H1 (cell line): Measurements from ENCODE around the gene BARHL2. TPM values are rescaled to one million over a fixed set of nuclear protein-coding genes. Genes with fewer than 3 reads are reported as not detected.

Source experiments
- CTCF ChIA-PET: fragments of 300-600 bp; sonication (Branson Sonifier 250); formaldehyde crosslinking; loops from one replicate; lab custom pipeline; 2021; ENCODE audit not compliant: partially characterized antibody; lab: Charles Lee
- POLR2A ChIA-PET: fragments of 300-600 bp; sonication (Branson Sonifier 250); formaldehyde crosslinking; loops from one replicate; lab custom pipeline; 2021; ENCODE audit warnings: inconsistent platforms; ENCODE audit not compliant: partially characterized antibody; lab: Charles Lee
- DNase-seq, 2 experiments: peaks; one replicate each; pipeline versions ENCODE4 v3.0.0 to v3.0.0-alpha.2; 2010 to 2022; ENCODE audit warnings: low spot score in 2 of 2, low read depth in 1 of 2, mixed read lengths in 1 of 2
- FAIRE-seq: peaks from 2 replicates; lab custom pipeline; 2011; peaks lifted over from hg19 to GRCh38; lab: Jason Lieb, UNC
- H2AFZ ChIP-seq: 2 replicates; pipeline ENCODE4 v1.8.1; 2012; ENCODE audit warnings: low read length, inconsistent platforms
- H2AK5ac ChIP-seq: 2 replicates; pipeline ENCODE4 v1.6.1; 2013; ENCODE audit warnings: low read depth, low read length
- H2BK120ac ChIP-seq: replicated peaks from 2 replicates; pipeline ENCODE3; 2013; ENCODE audit warnings: low read depth, low read length, inconsistent platforms
- H2BK12ac ChIP-seq: 2 replicates; pipeline ENCODE4 v1.6.1; 2013; ENCODE audit warnings: low read depth, low read length
- H2BK15ac ChIP-seq: 2 replicates; pipeline ENCODE4 v1.6.1; 2013; ENCODE audit warnings: low read length
- H2BK20ac ChIP-seq: 2 replicates; pipeline ENCODE4 v1.6.1; 2013; ENCODE audit warnings: low read length
- H2BK5ac ChIP-seq: 2 replicates; pipeline ENCODE4 v1.6.1; 2013; ENCODE audit warnings: low read depth, low read length
- H3K14ac ChIP-seq: 2 replicates; pipeline ENCODE4 v1.6.1; 2013; ENCODE audit warnings: inconsistent platforms; ENCODE audit not compliant: insufficient read length
- H3K18ac ChIP-seq: 2 replicates; pipeline ENCODE4 v1.6.1; 2013; ENCODE audit warnings: low read length; ENCODE audit errors: extremely low read depth
- H3K23ac ChIP-seq: 2 replicates; pipeline ENCODE4 v1.6.1; 2013; ENCODE audit warnings: inconsistent platforms; ENCODE audit not compliant: insufficient read length
- H3K23me2 ChIP-seq: 2 replicates; pipeline ENCODE4 v1.6.1; 2013; ENCODE audit warnings: low read depth, low read length
- H3K27ac ChIP-seq: 2 replicates; pipeline ENCODE4 v1.6.1; 2011; ENCODE audit warnings: low read depth, low read length, inconsistent platforms
- H3K27me3 ChIP-seq, 4 experiments: replicated peaks in 1 of 4; 1 replicate in 1 of 4; 2 replicates in 3 of 4; pipeline versions ENCODE4 v1.6.1 to v1.8.1; 2011 to 2013; ENCODE audit warnings: low read length in 3 of 4, mild to moderate bottlenecking in 3 of 4, inconsistent platforms in 2 of 4, mixed read lengths in 2 of 4, moderate library complexity in 1 of 4; ENCODE audit not compliant: control insufficient read depth in 3 of 4, insufficient read depth in 3 of 4; ENCODE audit errors: extremely low read depth in 1 of 4
- H3K36me3 ChIP-seq, 4 experiments: 2 replicates each; pipeline versions ENCODE4 v1.6.1 to v1.8.1; 2011 to 2013; ENCODE audit warnings: mild to moderate bottlenecking in 4 of 4, low read length in 3 of 4, moderate library complexity in 2 of 4, control low read depth in 1 of 4, inconsistent platforms in 1 of 4; ENCODE audit not compliant: insufficient read depth in 4 of 4, control insufficient read depth in 2 of 4
- H3K4ac ChIP-seq: replicated peaks from 2 replicates; pipeline ENCODE3; 2013; ENCODE audit warnings: low read length, low read depth, mixed read lengths, inconsistent platforms; ENCODE audit not compliant: insufficient read length
- H3K4me1 ChIP-seq, 4 experiments: replicated peaks in 1 of 4; 1 replicate in 1 of 4; 2 replicates in 3 of 4; pipeline versions ENCODE4 v1.6.1 to v1.8.1; 2011 to 2013; ENCODE audit warnings: low read length in 3 of 4, inconsistent platforms in 2 of 4, mixed read lengths in 1 of 4; ENCODE audit not compliant: insufficient read depth in 4 of 4, control insufficient read depth in 3 of 4
- H3K4me2 ChIP-seq, 2 experiments: 2 replicates each; pipeline versions ENCODE4 v1.6.1 to v1.8.1; 2011 to 2013; ENCODE audit warnings: low read depth in 2 of 2, low read length in 2 of 2, control low read depth in 1 of 2, inconsistent platforms in 1 of 2, mild to moderate bottlenecking in 1 of 2; ENCODE audit not compliant: insufficient read depth in 1 of 2
- H3K4me3 ChIP-seq, 4 experiments: fragments of 200-600, 300-600 bp in 1 of 4; sonication (generic), shearing (Covaris generic), sonication (Bioruptor Twin) in 1 of 4; 2 replicates each; pipeline versions ENCODE4 v1.5.1 to v1.8.1; 2011 to 2016; ENCODE audit warnings: low read length in 4 of 4, low read depth in 3 of 4, control low read depth in 2 of 4, inconsistent platforms in 2 of 4, mild to moderate bottlenecking in 2 of 4, mixed read lengths in 1 of 4, moderate library complexity in 1 of 4; ENCODE audit not compliant: insufficient read depth in 2 of 4; ENCODE audit errors: extremely low read depth in 1 of 4
- H3K56ac ChIP-seq: replicated peaks from 2 replicates; pipeline ENCODE3; 2013; ENCODE audit warnings: low read depth, mild to moderate bottlenecking, mixed read lengths, low read length, inconsistent platforms; ENCODE audit not compliant: insufficient read length
- H3K79me1 ChIP-seq: 2 replicates; pipeline ENCODE4 v1.6.1; 2013; ENCODE audit warnings: low read depth, low read length, control low read depth
- H3K79me2 ChIP-seq, 2 experiments: 2 replicates each; pipeline versions ENCODE4 v1.6.1 to v1.8.1; 2012 to 2013; ENCODE audit warnings: low read length in 2 of 2, mild to moderate bottlenecking in 2 of 2, inconsistent platforms in 1 of 2; ENCODE audit not compliant: insufficient read depth in 2 of 2, control insufficient read depth in 1 of 2
- H3K9ac ChIP-seq, 4 experiments: replicated peaks in 1 of 4; 1 replicate in 1 of 4; 2 replicates in 3 of 4; pipeline versions ENCODE4 v1.6.1 to v1.8.1; 2011 to 2013; ENCODE audit warnings: low read depth in 3 of 4, low read length in 3 of 4, control low read depth in 2 of 4, mild to moderate bottlenecking in 2 of 4, moderate library complexity in 2 of 4, inconsistent platforms in 1 of 4; ENCODE audit errors: extremely low read depth in 1 of 4
- H3K9me3 ChIP-seq, 2 experiments: 2 replicates each; pipeline versions ENCODE4 v1.6.1 to v1.8.1; 2012 to 2013; ENCODE audit warnings: mild to moderate bottlenecking in 2 of 2, moderate library complexity in 2 of 2, control low read depth in 1 of 2, inconsistent platforms in 1 of 2, low read depth in 1 of 2, low read length in 1 of 2, mixed read lengths in 1 of 2; ENCODE audit not compliant: insufficient read depth in 2 of 2
- H4K20me1 ChIP-seq, 2 experiments: replicated peaks in 1 of 2; 2 replicates each; pipeline versions ENCODE3 to v1.8.1; 2011 to 2013; ENCODE audit warnings: inconsistent platforms in 2 of 2, low read length in 2 of 2, mild to moderate bottlenecking in 1 of 2; ENCODE audit not compliant: insufficient read depth in 2 of 2, control insufficient read depth in 1 of 2
- H4K5ac ChIP-seq: 2 replicates; pipeline ENCODE4 v1.6.1; 2013; ENCODE audit warnings: low read length, low read depth, mixed read lengths, inconsistent platforms; ENCODE audit not compliant: insufficient read length
- H4K8ac ChIP-seq: 2 replicates; pipeline ENCODE4 v1.8.0; 2013; ENCODE audit warnings: mild to moderate bottlenecking, moderate library complexity, low read length, inconsistent platforms; ENCODE audit not compliant: insufficient read depth; ENCODE audit errors: extremely low read depth
- H4K91ac ChIP-seq: replicated peaks from 2 replicates; pipeline ENCODE3; 2013; ENCODE audit warnings: low read length, mixed read lengths, inconsistent platforms; ENCODE audit not compliant: insufficient read length
- ASH2L ChIP-seq: fragments of 200-600, 300-600 bp; sonication (generic); IDR thresholded peaks from one replicate; pipeline ENCODE4 v1.7.1; 2017; ENCODE audit warnings: low read length
- BRCA1 ChIP-seq: IDR thresholded peaks from 2 replicates; pipeline ENCODE4 v1.6.1; 2012; ENCODE audit warnings: low read depth, low read length, improper control_type of control experiment
- CHD2 ChIP-seq: IDR thresholded peaks from 2 replicates; pipeline ENCODE4 v1.6.1; 2012; ENCODE audit warnings: low read length, improper control_type of control experiment
- FOSL1 ChIP-seq: IDR thresholded peaks from 2 replicates; pipeline ENCODE4 v1.6.1; 2011; ENCODE audit warnings: mild to moderate bottlenecking, low read depth, low read length, moderate library complexity; ENCODE audit not compliant: insufficient read depth
- KDM1A ChIP-seq: fragments of 200-600, 300-600 bp; sonication (generic); IDR thresholded peaks from 2 replicates; pipeline ENCODE4 v1.7.1; 2016; ENCODE audit warnings: mild to moderate bottlenecking, low read length, borderline replicate concordance
- KDM5A ChIP-seq: fragments of 200-600 bp; IDR thresholded peaks from 2 replicates; pipeline ENCODE4 v1.7.1; 2012; ENCODE audit warnings: mild to moderate bottlenecking, low read length, inconsistent platforms, mixed read lengths
- NANOG ChIP-seq: IDR thresholded peaks from 2 replicates; pipeline ENCODE4 v1.6.1; 2011; ENCODE audit warnings: low read length, low read depth, mild to moderate bottlenecking, inconsistent platforms; ENCODE audit not compliant: insufficient read depth, poor library complexity, severe bottlenecking
- RBBP5 ChIP-seq: IDR thresholded peaks from 2 replicates; pipeline ENCODE4 v1.7.1; 2012; ENCODE audit warnings: low read depth, mild to moderate bottlenecking, inconsistent platforms, low read length, moderate library complexity, borderline replicate concordance
- RNF2 ChIP-seq: fragments of 200-900, 300-1000 bp; sonication (generic); IDR thresholded peaks from 2 replicates; pipeline ENCODE4 v1.7.1; 2016; ENCODE audit warnings: borderline replicate concordance, low read depth, mild to moderate bottlenecking, antibody characterized with exemption, low read length; ENCODE audit not compliant: poor library complexity, severe bottlenecking; ENCODE audit errors: missing control alignments
- SUZ12 ChIP-seq: fragments of 200-600 bp; sonication (generic); IDR thresholded peaks from 2 replicates; pipeline ENCODE4 v1.6.1; 2012; ENCODE audit warnings: mild to moderate bottlenecking, inconsistent platforms, low read length, moderate library complexity, mixed read lengths
- TBP ChIP-seq: IDR thresholded peaks from 2 replicates; pipeline ENCODE4 v1.6.1; 2011; ENCODE audit warnings: low read depth, low read length, improper control_type of control experiment
- TCF12 ChIP-seq: IDR thresholded peaks from 2 replicates; pipeline ENCODE4 v1.6.1; 2011; ENCODE audit warnings: low read depth, mild to moderate bottlenecking, low read length
- ZNF274 ChIP-seq: IDR thresholded peaks from 2 replicates; pipeline ENCODE4 v1.7.0; 2012; ENCODE audit warnings: low read length, borderline replicate concordance; ENCODE audit errors: extremely low read depth
- WGBS, 2 experiments: shearing (Covaris generic) in 1 of 2; methylation state at CpG; one replicate each; pipeline versions ENCODE4 v1.1.6 to v1.1.7; 2013 to 2015; ENCODE audit warnings: low lambda C conversion rate in 2 of 2, mixed read lengths in 2 of 2, inconsistent platforms in 1 of 2, low coverage in 1 of 2, missing lambda C conversion rate in 1 of 2; ENCODE audit not compliant: insufficient replicate concordance in 2 of 2, insufficient coverage in 1 of 2, insufficient read length in 1 of 2; ENCODE audit errors: extremely low coverage in 1 of 2, missing lambda C conversion rate in 1 of 2; 5-methylcytosine and 5-hydroxymethylcytosine counted together
- polyA plus RNA-seq, 7 experiments: library from polyadenylated mRNA; depleted of rRNA in 3 of 7; stranded (reverse) in 5 of 7; unstranded in 2 of 7; fragments of >200 nt in 5 of 7; fragments of 200-250 nt in 2 of 7; gene quantifications; 1 replicate in 5 of 7; 2 replicates in 1 of 7; 4 replicates in 1 of 7; pipeline versions ENCODE4 v1.2.1 to v1.2.3, GENCODE V29; 2011 to 2013; ENCODE audit warnings: missing spikeins in 2 of 7, mixed read lengths in 2 of 7
- total RNA-seq: library from RNA; stranded (reverse); fragmentation: NEBNext Ultra II Directional; extraction: Animal tissue kit (Norgen Biotek cat#: 25700); gene quantifications from 2 replicates; pipeline ENCODE4 v1.2.1, GENCODE V29; 2021

BARHL2 gene
- total and polyA plus RNA-seq, 2 of the 8 experiments (the other 6 are each of a cell fraction or from before 2014, with no cell fraction given), result 0.15 TPM; not detected in 1

DNA sequence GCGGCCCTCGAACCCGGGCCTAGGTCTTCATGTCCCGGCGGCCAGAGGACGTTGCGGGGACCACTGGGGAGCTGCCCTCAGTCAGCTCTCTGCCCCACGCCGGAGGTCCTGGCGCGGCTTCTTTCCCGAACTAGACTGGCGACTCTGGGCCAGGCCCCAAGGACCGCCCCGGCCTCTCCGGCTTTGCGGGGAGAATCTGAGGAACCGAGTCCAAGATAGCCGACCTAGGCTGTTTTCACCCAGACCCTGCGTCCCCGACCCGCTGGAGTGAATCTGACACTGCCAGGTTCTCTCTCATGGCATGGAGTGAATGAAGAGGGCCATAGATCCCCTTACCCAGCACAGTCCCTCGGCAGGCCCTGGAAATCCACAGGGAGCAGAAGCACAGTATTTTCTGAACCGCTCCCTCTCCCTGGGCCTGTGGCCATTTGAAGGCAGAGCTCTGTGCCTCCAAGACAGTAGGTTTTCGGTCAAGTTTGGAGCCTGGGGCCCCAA is 9.9 kb upstream of the BARHL2 start:
- Histone ChIP-seq H3K18ac (0 out of 2 replicates have a peak overlapping the region, but pooled peaks have one; percentile 51), H2BK120ac (no peak overlapping the region), H2BK12ac (0 out of 2 replicates have a peak overlapping the region, but pooled peaks have one; percentile 81), H3K14ac (no peak overlapping the region), H3K4me1 (peaks cover 19 to 50% (median 37%) of the 10 kb centered on the region in 4 experiments), H2BK15ac (no peak overlapping the region), H4K91ac (no peak overlapping the region), H3K27me3 (peaks cover 84 to 100% (median 98%) of the 10 kb centered on the region in 4 experiments), H2BK20ac (no peak overlapping the region), H3K4me3 (peak overlapping the region in 3 of 4 experiments; percentile 12 to 55 (median 23); a peak in 4 of 8 replicates), H3K4me2 (peak overlapping the region; percentile 76 to 90), H4K8ac (no peak overlapping the region), H3K4ac (no peak overlapping the region), H3K36me3 (peaks cover 0 to 7% (median 0%) of the 10 kb centered on the region in 4 experiments; a peak in 1 of 8 replicates), H2AK5ac (no peak overlapping the region), H3K23me2 (peaks cover 9% of the 10 kb centered on the region; the same call in 1 of the 2 replicates), H3K27ac (no peak overlapping the region), H3K9me3 (no peaks in the 10 kb centered on the region), H4K20me1 (peaks cover 8 to 20% of the 10 kb centered on the region in 2 experiments), H2BK5ac (no peak overlapping the region), H3K9ac (no peak overlapping the region), H3K56ac (no peak overlapping the region), H4K5ac (no peak overlapping the region), H2AFZ (no peak overlapping the region), H3K79me1 (no peaks in the 10 kb centered on the region), H3K23ac (no peak overlapping the region), H3K79me2 (no peaks in the 10 kb centered on the region)
- WGBS, 2 experiments, result 5% methylated on average over 25 of the region's 25 CpGs; no CpG with 5 or more reads in 1 of the 2 experiments
- DNase-seq, result peak in 1 of 2 experiments; percentile 70
- ChIA-PET POLR2A (interaction anchor here (1.1 to 4.9 kb wide), 4 partner anchors 12 to 295 kb away, joined by 4 to 18 read pairs (median 12); partner anchors contain the start of gene ZNF644), CTCF (interaction anchor here (0.9 to 12.8 kb wide), 13 partner anchors 6 to 439 kb away, joined by 3 to 139 read pairs (median 12); partner anchors contain the start of gene BARHL2)
- FAIRE-seq, result no peak
- TF ChIP-seq NANOG (no peak), TCF12 (no peak), KDM5A (no peak), FOSL1 (no peak), ASH2L (no peak), TBP (no peak), RBBP5 (no peak), KDM1A (no peak), BRCA1 (no peak), SUZ12 (peak; percentile 85), CHD2 (no peak), RNF2 (peak; percentile 89), ZNF274 (no peak)
